Hepatocyte (in vitro differentiated cells): ENCODE results near the gene SLC12A4. TPM values are rescaled to one million over a fixed set of nuclear protein-coding genes. Genes with fewer than 3 reads are reported as not detected.
"Not testable (repeated sequence)": the region's sequence is repeated elsewhere in the genome, so short reads cannot be mapped to it uniquely, and the experiment has no call there.

Experiments
- DNase-seq: peaks from one replicate; pipeline ENCODE4 v3.0.0-alpha.2; 2016; ENCODE audit warnings: low spot score
- H2AFZ ChIP-seq: fragments of 200-600 bp; sonication (generic); 2 replicates; pipeline ENCODE4 v1.6.0; 2016; ENCODE audit warnings: antibody characterized with exemption, mild to moderate bottlenecking
- H3K27ac ChIP-seq: fragments of 200-600 bp; sonication (generic); 2 replicates; pipeline ENCODE4 v1.5.1; 2016; ENCODE audit warnings: mild to moderate bottlenecking
- H3K27me3 ChIP-seq: fragments of 200-600 bp; sonication (generic); 2 replicates; pipeline ENCODE4 v1.6.1; 2016
- H3K36me3 ChIP-seq: fragments of 200-600 bp; sonication (generic); replicated peaks from 2 replicates; pipeline ENCODE4 v1.5.1; 2016; ENCODE audit warnings: low read depth; ENCODE audit not compliant: insufficient read depth
- H3K4me1 ChIP-seq: fragments of 200-600 bp; sonication (generic); 2 replicates; pipeline ENCODE4 v1.5.1; 2016; ENCODE audit warnings: mild to moderate bottlenecking, moderate library complexity; ENCODE audit not compliant: insufficient read depth
- H3K4me2 ChIP-seq: fragments of 200-600 bp; sonication (generic); 2 replicates; pipeline ENCODE4 v1.6.0; 2016
- H3K4me3 ChIP-seq: fragments of 200-600 bp; sonication (generic); 2 replicates; pipeline ENCODE4 v1.5.1; 2016; ENCODE audit warnings: mild to moderate bottlenecking
- H3K79me2 ChIP-seq: fragments of 200-600 bp; sonication (generic); 2 replicates; pipeline ENCODE4 v1.6.0; 2017; ENCODE audit warnings: mild to moderate bottlenecking
- H3K9me2 ChIP-seq: fragments of 200-600 bp; sonication (generic); replicated peaks from 2 replicates; pipeline ENCODE4 v1.6.0; 2017; ENCODE audit warnings: mild to moderate bottlenecking; ENCODE audit not compliant: insufficient read depth
- H3K9me3 ChIP-seq: fragments of 200-600 bp; sonication (generic); 2 replicates; pipeline ENCODE4 v1.5.1; 2016; ENCODE audit warnings: low read depth, mild to moderate bottlenecking
- H4K20me1 ChIP-seq: fragments of 200-600 bp; sonication (generic); 2 replicates; pipeline ENCODE4 v1.6.0; 2016; ENCODE audit warnings: mild to moderate bottlenecking; ENCODE audit not compliant: insufficient read depth, poor library complexity, severe bottlenecking
- EZH2 ChIP-seq: fragments of 200-600 bp; sonication (generic); IDR thresholded peaks from 2 replicates; pipeline ENCODE4 v1.6.1; 2016; ENCODE audit warnings: antibody characterized with exemption, mild to moderate bottlenecking, borderline replicate concordance
- EZH2phosphoT487 ChIP-seq: fragments of 200-600 bp; sonication (generic); IDR thresholded peaks from one replicate; pipeline ENCODE4 v1.6.1; 2018; ENCODE audit warnings: antibody characterized with exemption, mild to moderate bottlenecking, low read depth, moderate library complexity; ENCODE audit not compliant: unreplicated experiment, severe bottlenecking
- WGBS: methylation state at CpG from one replicate; pipeline ENCODE4 v1.1.6; 2016; ENCODE audit warnings: low lambda C conversion rate; ENCODE audit errors: missing lambda C conversion rate; 5-methylcytosine and 5-hydroxymethylcytosine counted together
- polyA plus RNA-seq: library from polyadenylated mRNA; unstranded; fragments of >200 nt; fragmentation: Nextera tagmentation; extraction: Ambion mirVana; gene quantifications from 2 replicates; pipeline ENCODE4 v1.2.1, GENCODE V29; 2016
- total RNA-seq: library from RNA; depleted of rRNA; stranded (reverse); fragments of >200 nt; gene quantifications from 2 replicates; pipeline ENCODE4 v1.2.3, GENCODE V29; 2014
- TF ChIP-seq, protein P1 (sequence below): fragments of 200-600 bp; sonication (generic); IDR thresholded peaks from 2 replicates; pipeline ENCODE4 v1.5.1; 2016; ENCODE audit warnings: antibody characterized with exemption, mild to moderate bottlenecking; ENCODE audit not compliant: poor library complexity

Gene SLC12A4
- total and polyA plus RNA-seq, 2 experiments from 2014 or later: 55.2 to 63.9 TPM

DNA sequence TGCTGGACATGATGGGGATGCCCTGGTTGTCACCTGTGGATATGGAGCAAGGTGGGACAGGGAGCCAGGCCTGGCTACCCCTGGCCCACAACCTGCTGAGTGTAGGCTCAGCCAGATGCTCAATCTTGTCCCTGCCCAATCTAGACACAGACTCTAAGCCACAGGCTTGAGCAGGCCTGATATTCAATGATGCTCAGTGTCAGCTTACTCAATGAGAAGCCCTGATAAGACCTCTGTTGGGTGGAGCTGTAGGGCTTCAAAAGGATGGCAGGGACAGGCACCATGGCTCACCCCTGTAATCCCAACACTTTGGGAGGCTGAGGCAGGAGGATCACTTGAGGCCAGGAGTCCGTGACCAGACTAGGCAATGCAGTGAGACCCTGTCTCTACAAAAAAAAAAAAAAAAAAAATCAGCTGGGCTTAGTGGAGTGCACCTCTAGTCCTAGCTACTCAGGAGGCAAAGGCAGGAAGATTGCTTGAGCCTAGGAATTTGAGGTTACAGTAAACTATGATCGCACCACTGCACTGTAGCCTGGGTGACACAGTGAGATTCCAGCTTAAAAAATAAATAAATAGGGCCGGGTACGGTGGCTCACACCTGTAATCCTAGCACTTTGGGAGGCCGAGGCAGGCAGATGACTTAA, 27.9 kb downstream of the SLC12A4 start:
- no peak overlapping the region for H3K27ac ChIP-seq
- WGBS: 99% methylated on average over 5 of the region's 5 CpGs
- no peaks in the 10 kb centered on the region for H3K9me2 ChIP-seq
- no peak for DNase-seq
- H3K4me2 ChIP-seq: no peak overlapping the region
- H3K27me3 ChIP-seq: no peaks in the 10 kb centered on the region
- no peak overlapping the region for H3K4me3 ChIP-seq
- peaks cover 8% of the 10 kb centered on the region for H3K4me1 ChIP-seq
- no peaks in the 10 kb centered on the region for H3K36me3 ChIP-seq
- TF ChIP-seq, protein P1, sequence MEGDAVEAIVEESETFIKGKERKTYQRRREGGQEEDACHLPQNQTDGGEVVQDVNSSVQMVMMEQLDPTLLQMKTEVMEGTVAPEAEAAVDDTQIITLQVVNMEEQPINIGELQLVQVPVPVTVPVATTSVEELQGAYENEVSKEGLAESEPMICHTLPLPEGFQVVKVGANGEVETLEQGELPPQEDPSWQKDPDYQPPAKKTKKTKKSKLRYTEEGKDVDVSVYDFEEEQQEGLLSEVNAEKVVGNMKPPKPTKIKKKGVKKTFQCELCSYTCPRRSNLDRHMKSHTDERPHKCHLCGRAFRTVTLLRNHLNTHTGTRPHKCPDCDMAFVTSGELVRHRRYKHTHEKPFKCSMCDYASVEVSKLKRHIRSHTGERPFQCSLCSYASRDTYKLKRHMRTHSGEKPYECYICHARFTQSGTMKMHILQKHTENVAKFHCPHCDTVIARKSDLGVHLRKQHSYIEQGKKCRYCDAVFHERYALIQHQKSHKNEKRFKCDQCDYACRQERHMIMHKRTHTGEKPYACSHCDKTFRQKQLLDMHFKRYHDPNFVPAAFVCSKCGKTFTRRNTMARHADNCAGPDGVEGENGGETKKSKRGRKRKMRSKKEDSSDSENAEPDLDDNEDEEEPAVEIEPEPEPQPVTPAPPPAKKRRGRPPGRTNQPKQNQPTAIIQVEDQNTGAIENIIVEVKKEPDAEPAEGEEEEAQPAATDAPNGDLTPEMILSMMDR: no peak
- no peak for TF ChIP-seq EZH2
- no peak for TF ChIP-seq EZH2phosphoT487
- peaks cover 24% of the 10 kb centered on the region for H3K79me2 ChIP-seq
- H4K20me1 ChIP-seq: no peaks in the 10 kb centered on the region
- no peak overlapping the region for H2AFZ ChIP-seq
- H3K9me3 ChIP-seq: no peaks in the 10 kb centered on the region

DNA sequence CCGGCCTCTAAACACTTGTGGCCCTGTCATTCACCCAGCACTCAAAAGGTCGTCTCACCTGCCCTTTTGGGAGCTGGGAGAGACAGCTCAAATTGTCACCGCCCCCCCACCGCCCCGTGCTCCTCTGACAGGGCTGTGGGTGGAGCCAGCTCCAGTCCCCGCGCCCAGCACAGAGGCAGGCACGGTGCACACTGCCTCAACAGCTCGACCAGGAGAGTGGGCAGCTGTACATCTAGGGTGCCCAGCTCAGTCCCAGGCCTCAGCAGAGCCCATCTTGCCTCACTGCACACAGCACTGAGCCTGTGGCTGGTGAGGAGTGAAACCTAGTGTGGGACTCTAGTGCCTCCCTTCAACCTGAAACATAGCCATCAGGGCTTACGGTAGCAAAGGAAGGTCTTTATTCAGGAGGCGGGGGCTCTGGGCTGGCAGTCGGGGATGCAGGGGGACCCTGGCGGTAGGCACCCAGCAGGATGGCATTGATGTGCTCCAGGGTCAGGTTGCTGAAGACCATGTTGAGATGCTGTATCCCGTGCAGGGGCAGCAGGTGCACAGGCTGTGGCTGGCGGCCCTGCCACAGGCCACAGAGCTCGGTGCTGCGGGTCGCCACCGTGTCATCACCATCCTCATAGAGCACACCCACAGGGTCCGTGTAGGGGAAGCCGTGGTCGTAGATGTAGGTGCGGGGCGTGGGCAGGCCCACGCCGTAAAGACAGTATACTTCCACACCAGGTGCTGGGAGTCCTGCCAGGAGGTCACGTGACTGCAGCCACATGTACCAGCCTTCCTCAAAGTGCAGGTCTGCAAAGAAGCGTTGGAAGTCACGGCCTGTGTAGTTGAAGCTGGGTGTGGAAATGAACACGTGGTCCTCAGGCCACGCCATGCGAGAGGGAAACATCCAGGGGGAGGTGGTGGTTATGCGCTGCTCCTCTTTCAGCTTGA, 28.7 kb downstream of the SLC12A4 start:
- Histone ChIP-seq H3K27ac (no peak overlapping the region), H3K9me3 (no peaks in the 10 kb centered on the region), H4K20me1 (no peaks in the 10 kb centered on the region), H2AFZ (no peak overlapping the region), H3K4me3 (no peak overlapping the region), H3K79me2 (peaks cover 24% of the 10 kb centered on the region), H3K9me2 (no peaks in the 10 kb centered on the region), H3K4me1 (peaks cover 8% of the 10 kb centered on the region), H3K36me3 (no peaks in the 10 kb centered on the region), H3K27me3 (no peaks in the 10 kb centered on the region), H3K4me2 (no peak overlapping the region)
- TF ChIP-seq EZH2phosphoT487: no peak
- TF ChIP-seq, protein P1: no peak
- no peak for TF ChIP-seq EZH2
- 93% methylated on average over 33 of the region's 33 CpGs for WGBS
- DNase-seq: no peak

DNA sequence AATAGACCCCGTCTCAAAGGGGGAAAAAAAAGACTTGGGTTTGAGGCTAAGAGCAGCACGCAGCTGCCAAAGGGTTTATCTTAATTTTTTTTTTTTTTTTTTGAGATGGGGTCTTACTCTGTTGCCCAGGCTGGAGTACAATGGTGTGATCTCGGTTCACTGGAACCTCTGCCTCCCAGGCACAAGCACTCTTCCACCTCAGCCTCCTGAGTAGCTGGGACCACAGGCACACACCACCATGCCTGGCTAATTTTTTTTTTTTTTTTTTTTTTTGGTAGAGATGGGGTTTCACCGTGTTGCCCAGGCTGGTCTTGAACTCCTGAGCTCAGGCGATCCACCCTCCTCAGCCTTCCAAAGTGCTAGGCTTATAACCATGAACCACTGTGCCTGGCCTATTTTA, 30.7 kb downstream of the SLC12A4 start:
- DNase-seq, H3K4me3 ChIP-seq, H3K4me1 ChIP-seq, H2AFZ ChIP-seq, H3K9me2 ChIP-seq, H4K20me1 ChIP-seq, H3K27ac ChIP-seq, H3K9me3 ChIP-seq, H3K27me3 ChIP-seq, H3K36me3 ChIP-seq: not testable (repeated sequence)
- peaks cover 24% of the 10 kb centered on the region for H3K79me2 ChIP-seq
- H3K4me2 ChIP-seq: peak overlapping the region; percentile 83
- WGBS: 96% methylated on average over 5 of the region's 5 CpGs

DNA sequence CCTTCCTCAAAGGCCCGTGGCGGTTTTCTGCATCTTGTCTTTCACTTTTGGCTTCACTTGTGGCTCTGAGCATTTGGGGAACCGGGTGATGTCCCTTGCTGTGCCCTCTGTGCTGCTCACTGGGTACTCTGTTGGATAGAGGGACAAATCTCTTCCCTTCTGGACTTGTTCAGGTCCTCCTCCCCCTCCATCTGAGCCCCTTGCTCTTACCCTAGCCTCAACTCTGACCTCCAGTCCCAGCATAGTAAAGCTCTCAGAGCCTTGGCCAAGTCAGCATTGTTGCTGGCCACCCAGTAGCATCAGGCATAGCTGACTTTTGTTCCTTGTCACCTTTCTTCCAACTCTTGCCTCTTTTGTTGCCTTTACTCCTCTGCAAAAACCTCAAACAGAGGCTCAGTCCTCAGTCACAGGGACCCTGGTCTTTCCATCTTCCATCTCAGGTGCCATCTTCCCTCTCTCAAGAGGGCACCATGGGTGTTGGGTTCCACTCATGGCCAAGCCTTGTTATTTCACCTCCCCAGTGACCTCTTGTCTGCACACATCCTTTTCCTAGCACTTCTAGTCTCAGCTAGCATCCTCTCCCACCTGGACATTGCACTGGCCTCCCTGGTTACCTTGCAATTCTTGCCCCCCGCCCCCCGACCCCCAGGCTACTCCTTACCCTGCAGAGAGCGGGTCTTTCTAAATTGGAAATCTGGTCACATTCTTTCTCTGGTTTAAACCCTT, 31.4 kb downstream of the SLC12A4 start:
- H2AFZ ChIP-seq: peak overlapping the region; percentile 46
- no peaks in the 10 kb centered on the region for H3K9me3 ChIP-seq
- TF ChIP-seq EZH2phosphoT487 (no peak), EZH2 (no peak)
- TF ChIP-seq, protein P1: no peak
- no peaks in the 10 kb centered on the region for H3K9me2 ChIP-seq
- 49% methylated on average over 6 of the region's 6 CpGs for WGBS
- no peak for DNase-seq
- H4K20me1 ChIP-seq: no peaks in the 10 kb centered on the region
- peak overlapping the region; percentile 83 for H3K4me2 ChIP-seq
- H3K4me3 ChIP-seq: peak overlapping the region; percentile 87
- H3K79me2 ChIP-seq: peaks cover 24% of the 10 kb centered on the region
- H3K27me3 ChIP-seq: no peaks in the 10 kb centered on the region
- H3K36me3 ChIP-seq: no peaks in the 10 kb centered on the region
- peaks cover 8% of the 10 kb centered on the region for H3K4me1 ChIP-seq
- H3K27ac ChIP-seq: peak overlapping the region; percentile 90
